Upper lobe of right lung (tissue), 1 donor: ENCODE results near the gene KCNAB2. TPM values are rescaled to one million over a fixed set of nuclear protein-coding genes. Genes with fewer than 3 reads are reported as not detected.
A peak's percentile ranks its signal among the peaks of the same experiment; 100 is the strongest.

Experiments used
- ATAC-seq: fragments of 200-7000 bp; cut with Tn5 transposase; one replicate; pipeline ENCODE4 v1.9.1; 2020; ENCODE audit warnings: mild to moderate bottlenecking, moderate library complexity
- DNase-seq: peaks from one replicate; pipeline ENCODE4 v3.0.0-alpha.2; 2020
- H3K27ac ChIP-seq: fragments of 200-600 bp; one replicate; pipeline ENCODE4 v1.8.0; 2022
- H3K27me3 ChIP-seq: fragments of 200-600 bp; one replicate; pipeline ENCODE4 v1.8.0; 2022; ENCODE audit warnings: mild to moderate bottlenecking
- H3K36me3 ChIP-seq: fragments of 200-600 bp; one replicate; pipeline ENCODE4 v1.8.0; 2022
- H3K4me1 ChIP-seq: fragments of 200-600 bp; one replicate; pipeline ENCODE4 v1.8.0; 2022
- H3K4me3 ChIP-seq: fragments of 200-600 bp; one replicate; pipeline ENCODE4 v1.8.0; 2022; ENCODE audit warnings: mild to moderate bottlenecking
- H3K9me3 ChIP-seq: fragments of 200-600 bp; one replicate; pipeline ENCODE4 v1.8.0; 2022
- intact Hi-C: fragments of 100-400 bp; cut with DNase I; formaldehyde crosslinking; loops from one replicate; pipeline ENCODE4 v1.11.0; 2022
- total RNA-seq: library from RNA; stranded (reverse); fragmentation: NEBNext Ultra II Directional; extraction: Animal tissue kit (Norgen Biotek cat#: 25700); gene quantifications from one replicate; pipeline ENCODE4 v1.2.1, GENCODE V29; 2021
- TF ChIP-seq, protein P1 (sequence below): fragments of 200-600 bp; IDR thresholded peaks from one replicate; pipeline ENCODE4 v1.8.0; 2022; ENCODE audit warnings: antibody characterized with exemption
- donor health status: DM: no; HTN: yes; CAD: no; lungs with severe emphysema.

KCNAB2 gene
- total RNA-seq, 1 donor from 2014 or later: 60.4 TPM

DNA sequence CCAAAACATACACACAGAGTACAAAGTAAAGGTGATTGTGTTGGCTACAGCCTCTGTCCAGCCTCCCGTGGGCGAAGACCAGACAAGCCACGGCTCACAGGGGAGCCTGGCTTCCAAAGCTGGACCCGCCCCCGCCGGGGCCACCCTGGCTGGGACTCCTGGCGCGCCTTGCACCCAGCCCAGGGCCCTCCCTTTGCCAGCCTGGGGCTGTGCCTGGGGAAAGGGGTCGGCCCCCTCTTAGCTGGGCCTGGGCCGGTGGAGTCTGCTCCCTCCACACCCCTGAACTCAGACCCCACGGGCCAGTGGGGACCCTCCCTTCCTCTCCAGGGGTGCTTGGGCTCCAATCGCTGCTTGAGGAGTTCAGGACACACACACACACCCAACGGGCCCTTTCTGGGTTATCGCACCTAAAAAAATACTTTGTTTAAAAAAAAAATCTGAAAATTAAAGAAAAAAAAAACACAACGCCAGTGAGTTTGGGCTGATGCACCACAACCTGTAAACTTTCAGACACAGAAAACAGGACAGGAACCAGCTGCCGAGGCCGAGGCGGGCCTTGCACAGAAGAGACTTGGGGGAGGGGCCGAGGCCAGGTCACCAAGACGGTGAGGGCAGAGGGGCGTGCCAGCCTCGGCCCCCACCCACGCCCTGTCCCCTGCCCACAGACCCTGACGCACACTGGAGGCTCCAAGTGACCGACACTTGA, 56.3 kb downstream of the KCNAB2 start:
- no peak for ATAC-seq
- no peaks in the 10 kb centered on the region for H3K36me3 ChIP-seq
- no peaks in the 10 kb centered on the region for H3K9me3 ChIP-seq
- H3K4me3 ChIP-seq: no peak overlapping the region
- peaks cover 12% of the 10 kb centered on the region for H3K27me3 ChIP-seq
- H3K4me1 ChIP-seq: no peaks in the 10 kb centered on the region
- intact Hi-C loops: no loop called here
- no peak overlapping the region for H3K27ac ChIP-seq
- TF ChIP-seq, protein P1, sequence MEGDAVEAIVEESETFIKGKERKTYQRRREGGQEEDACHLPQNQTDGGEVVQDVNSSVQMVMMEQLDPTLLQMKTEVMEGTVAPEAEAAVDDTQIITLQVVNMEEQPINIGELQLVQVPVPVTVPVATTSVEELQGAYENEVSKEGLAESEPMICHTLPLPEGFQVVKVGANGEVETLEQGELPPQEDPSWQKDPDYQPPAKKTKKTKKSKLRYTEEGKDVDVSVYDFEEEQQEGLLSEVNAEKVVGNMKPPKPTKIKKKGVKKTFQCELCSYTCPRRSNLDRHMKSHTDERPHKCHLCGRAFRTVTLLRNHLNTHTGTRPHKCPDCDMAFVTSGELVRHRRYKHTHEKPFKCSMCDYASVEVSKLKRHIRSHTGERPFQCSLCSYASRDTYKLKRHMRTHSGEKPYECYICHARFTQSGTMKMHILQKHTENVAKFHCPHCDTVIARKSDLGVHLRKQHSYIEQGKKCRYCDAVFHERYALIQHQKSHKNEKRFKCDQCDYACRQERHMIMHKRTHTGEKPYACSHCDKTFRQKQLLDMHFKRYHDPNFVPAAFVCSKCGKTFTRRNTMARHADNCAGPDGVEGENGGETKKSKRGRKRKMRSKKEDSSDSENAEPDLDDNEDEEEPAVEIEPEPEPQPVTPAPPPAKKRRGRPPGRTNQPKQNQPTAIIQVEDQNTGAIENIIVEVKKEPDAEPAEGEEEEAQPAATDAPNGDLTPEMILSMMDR: no peak
- peak; percentile 63 for DNase-seq

DNA sequence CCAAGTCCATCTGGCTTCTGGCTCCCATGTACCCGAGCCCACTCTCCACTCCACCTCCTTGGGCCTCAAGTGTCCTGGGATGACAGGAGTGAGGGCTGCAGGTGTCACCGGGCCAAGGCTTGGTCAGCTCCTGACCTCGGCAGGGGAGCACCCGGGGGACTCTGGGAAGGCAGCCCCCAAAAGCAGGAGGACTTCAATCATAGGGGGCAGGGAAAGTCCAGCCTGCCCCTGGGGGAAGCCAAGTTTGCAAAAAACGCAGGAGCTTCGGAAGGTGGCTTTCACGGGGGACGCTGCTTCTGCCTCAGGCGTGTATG, 56.8 kb downstream of the KCNAB2 start:
- Histone ChIP-seq H3K4me1 (no peaks in the 10 kb centered on the region), H3K27ac (no peak overlapping the region), H3K4me3 (no peak overlapping the region), H3K9me3 (no peaks in the 10 kb centered on the region), H3K36me3 (no peaks in the 10 kb centered on the region), H3K27me3 (peaks cover 12% of the 10 kb centered on the region)
- no peak for ATAC-seq
- intact Hi-C loops: no loop called here
- TF ChIP-seq, protein P1: no peak
- no peak for DNase-seq

DNA sequence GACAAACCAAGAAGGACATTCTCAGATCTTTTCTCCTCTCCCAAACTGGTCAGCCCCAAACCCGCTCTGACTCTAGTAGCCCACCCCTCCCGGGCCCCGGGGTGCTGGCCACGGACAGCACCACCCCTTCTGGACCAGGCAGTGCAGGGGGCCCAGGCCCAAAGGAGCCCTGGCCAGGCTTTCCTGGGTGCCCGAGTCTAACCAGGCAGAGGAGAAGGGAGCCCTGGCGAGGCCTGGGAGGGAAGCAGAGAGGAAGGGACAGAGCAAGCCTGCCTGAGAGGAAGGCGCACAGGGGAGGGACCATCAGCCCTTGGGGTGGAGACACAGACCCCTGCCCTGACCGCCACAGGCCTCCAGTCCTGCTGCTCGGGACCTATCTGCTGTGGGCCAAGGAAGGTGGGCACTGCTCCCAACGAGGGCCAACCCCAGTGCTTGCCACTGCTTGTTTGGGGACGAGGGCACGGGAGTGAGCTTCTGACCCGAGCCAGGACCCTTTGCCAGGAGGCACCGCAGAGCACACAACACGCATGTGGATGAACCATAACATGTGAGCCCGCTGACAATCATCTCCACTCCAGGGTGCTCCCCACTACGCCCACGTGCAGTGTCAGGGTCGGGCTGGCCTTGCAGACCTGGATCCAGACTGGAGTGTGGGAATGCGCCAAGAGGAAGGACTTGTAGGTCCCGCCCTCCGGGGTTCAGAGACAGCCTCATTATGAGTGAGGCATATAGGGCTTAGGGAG, 57.6 kb downstream of the KCNAB2 start:
- Histone ChIP-seq H3K27me3 (peaks cover 12% of the 10 kb centered on the region), H3K36me3 (no peaks in the 10 kb centered on the region), H3K9me3 (no peaks in the 10 kb centered on the region), H3K27ac (no peak overlapping the region), H3K4me3 (no peak overlapping the region), H3K4me1 (no peaks in the 10 kb centered on the region)
- no peak for ATAC-seq
- intact Hi-C loops: no loop called here
- peak; percentile 58 for DNase-seq
- TF ChIP-seq, protein P1: no peak

DNA sequence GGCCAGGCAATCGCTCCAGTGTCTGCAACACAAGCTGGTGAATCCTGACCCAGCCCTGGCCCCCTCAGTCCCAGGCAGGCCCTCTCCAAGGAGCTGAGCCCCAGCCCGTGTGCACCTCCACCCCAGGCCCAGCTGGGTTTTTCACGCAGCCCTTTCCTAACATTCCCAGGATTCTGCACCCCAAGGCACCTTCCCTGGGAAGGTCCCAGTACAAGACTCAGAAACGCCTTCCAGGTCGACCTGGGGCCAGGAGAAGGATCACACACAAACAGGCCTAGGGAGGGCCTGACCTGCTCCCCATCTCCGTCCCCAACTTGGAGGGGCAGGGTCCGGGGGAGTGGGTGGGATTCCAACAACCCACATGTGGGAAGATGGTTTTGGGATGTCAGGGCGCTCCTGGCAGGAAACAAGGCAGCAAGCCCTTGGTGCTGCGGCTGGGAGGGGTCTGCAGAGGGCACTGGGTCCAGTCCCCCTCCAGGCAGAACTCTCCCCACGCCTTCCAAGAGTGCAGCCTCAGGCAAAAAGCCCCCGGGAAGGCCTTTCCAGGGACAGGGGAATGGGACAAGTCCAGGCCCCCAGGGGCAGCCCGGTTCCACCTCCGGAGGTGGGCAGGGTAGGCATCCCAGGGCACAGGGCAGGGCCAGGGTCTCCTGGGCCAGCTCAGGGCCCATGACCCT, 58.3 kb downstream of the KCNAB2 start:
- H3K4me1 ChIP-seq: no peaks in the 10 kb centered on the region
- H3K27ac ChIP-seq: no peak overlapping the region
- peaks cover 12% of the 10 kb centered on the region for H3K27me3 ChIP-seq
- no peak overlapping the region for H3K4me3 ChIP-seq
- DNase-seq: peak; percentile 55
- H3K9me3 ChIP-seq: no peaks in the 10 kb centered on the region
- ATAC-seq: no peak
- intact Hi-C loops: no loop called here
- no peaks in the 10 kb centered on the region for H3K36me3 ChIP-seq
- TF ChIP-seq, protein P1: no peak

DNA sequence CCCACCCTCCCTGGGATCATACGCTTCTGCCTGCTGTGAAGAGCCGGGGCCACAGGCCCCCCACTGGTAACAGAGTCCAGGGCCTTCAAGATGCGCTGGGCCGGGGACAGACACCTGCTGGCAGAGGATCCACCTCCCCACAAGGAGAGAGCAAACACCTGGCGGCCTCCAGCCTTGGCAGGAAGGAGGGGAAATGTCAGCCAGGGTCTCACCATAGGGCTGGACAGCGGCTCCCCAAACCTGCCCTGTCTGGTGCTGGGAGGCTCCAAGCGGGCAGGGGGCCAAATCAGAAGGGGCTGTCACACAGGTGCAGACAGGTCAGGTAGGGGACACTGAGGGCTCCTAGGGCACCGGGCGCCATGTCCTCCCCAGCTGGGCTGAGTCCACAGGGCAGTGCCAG, 58.9 kb downstream of the KCNAB2 start:
- no peaks in the 10 kb centered on the region for H3K36me3 ChIP-seq
- TF ChIP-seq, protein P1: no peak
- DNase-seq: peak; percentile 56
- intact Hi-C loops: no loop called here
- H3K4me3 ChIP-seq: no peak overlapping the region
- no peak for ATAC-seq
- H3K27ac ChIP-seq: no peak overlapping the region
- H3K9me3 ChIP-seq: no peaks in the 10 kb centered on the region
- H3K27me3 ChIP-seq: peaks cover 12% of the 10 kb centered on the region
- H3K4me1 ChIP-seq: no peaks in the 10 kb centered on the region
